ENCODE measurements around the gene FNDC8.
"Not testable (repeated sequence)": the region's sequence is repeated elsewhere in the genome, so short reads cannot be mapped to it uniquely, and the experiment has no call there.

FNDC8 gene

DNA sequence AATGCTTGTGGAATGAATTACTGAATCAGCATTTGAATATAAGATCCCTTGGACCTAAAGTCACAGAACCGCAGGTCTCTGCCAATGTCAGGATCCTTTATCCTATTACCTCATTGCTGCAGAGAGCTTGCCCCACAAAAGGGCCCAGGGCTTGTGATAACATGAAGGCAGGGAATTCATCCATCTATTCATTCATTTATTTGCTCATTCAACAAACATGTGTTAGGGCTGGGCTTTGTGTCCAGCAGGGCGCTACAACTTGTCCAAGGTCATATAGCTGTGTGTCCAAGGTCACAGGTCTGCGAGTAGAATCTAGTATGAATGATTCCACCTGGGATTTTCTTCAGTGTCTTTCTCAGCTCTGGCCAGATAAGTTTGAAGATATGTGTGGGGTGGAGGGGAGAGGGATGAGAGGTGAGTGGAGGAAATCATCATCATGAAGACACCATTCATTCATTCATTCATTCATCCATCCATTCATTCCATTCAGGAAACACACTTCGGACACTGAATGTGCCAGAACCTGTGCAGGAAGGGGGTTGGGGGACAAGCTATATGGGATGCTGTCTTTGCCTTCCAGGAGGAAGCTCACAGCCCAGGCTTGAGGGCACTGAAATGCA is 24.9 kb downstream of the FNDC8 start:
- DNase-seq = no peak

DNA sequence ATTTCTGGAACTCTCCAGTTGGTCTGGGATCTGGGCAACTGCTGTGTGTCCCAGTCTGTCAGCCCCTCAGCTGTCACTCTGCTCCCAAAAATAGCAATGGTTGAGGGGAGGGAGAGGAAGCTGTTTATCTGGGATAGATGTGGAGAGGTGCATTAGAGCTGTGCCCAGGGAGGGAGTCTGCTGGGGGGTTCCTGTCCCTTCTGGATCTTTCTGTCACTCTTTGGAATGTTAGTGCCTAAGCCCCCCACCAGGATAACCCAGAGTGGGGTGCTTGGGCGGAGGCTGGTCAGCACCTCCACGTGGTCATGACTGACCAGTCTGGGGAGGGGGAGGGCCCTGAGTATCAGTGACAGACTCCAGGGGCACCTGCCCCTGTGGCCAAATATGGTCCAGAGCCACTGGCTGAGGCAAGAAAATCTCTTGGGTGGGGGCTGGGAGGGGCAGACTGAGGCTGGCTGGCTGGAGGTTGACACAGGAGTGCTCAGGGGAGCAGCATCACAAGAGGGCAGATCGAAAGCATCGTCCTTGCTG is 26.0 kb downstream of the FNDC8 start, which contains the start of gene UNC45B:
Gene UNC45B, plus strand, starts transcription at position 443 of the 531 bp plus-strand sequence. CDS start 447 bp downstream, outside the sequence.
- DNase-seq = peak; percentile 54

DNA sequence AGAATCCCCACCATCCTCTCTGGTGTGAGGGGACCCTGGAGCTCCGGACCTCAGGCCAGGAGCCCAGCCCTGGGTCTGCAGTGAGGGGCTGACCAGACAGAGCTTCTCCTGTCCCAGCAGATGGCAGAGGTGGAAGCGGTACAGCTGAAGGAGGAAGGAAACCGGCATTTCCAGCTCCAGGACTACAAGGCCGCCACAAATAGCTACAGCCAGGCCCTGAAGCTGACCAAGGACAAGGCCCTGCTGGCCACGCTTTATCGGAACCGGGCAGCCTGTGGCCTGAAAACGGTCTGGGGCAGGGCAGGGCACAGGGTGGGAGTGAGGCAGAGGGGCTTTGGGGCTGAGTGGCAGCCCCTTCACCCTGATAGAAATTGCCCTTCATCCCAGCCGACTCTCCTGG is 26.7 kb downstream of the FNDC8 start:
- no peak for DNase-seq

DNA sequence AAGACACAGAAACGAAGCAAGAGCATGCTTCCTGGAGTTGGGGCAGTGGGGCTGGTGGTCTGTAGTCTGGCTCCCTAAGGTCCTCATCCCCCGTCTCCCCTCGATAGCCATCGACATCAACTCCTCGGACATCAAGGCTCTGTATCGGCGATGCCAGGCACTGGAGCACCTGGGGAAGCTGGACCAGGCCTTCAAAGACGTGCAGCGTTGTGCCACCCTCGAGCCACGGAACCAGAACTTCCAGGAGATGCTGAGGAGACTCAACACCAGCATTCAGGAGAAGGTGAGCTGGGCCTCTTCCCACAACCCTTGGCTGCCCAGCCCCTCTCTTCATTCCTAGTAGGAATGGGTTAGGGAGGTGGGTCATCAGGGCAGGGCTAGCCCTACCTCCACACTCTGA is 28.5 kb downstream of the FNDC8 start:
- DNase-seq = no peak

GRCh38 chr17:35151080-35151479 is 29.7 kb downstream of the FNDC8 start:
- DNase-seq = not testable (repeated sequence)

DNA sequence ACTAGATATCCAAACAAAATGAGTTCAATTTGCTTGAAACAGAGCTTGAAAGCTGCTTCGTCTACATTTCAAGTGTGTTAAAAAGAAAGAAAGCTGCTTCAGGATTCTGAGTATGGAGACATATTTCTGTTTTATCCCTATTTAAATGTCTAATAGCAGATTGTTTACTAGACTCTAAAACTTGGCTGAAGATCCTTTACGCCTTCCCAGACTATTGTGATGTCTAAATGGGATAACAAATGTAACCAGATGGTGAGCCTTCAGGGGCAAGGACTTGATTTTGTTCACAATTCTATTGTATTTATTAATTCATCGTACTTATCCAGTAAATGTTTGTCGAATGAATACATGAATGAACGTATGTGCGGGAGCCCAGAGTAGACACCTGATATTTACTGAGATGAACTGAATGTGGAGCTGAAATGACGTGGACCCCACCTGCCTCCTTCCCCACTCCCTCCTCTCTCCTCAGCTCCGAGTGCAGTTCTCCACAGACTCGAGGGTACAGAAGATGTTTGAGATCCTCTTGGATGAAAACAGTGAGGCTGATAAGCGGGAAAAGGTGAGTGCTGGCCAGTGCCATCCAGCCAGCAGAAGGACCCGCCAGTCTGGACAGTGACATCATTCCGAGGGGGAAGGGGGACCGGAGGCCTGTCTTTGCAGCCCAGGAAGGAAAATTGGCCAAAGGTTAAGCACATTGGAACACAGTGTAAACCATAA is 31.2 kb downstream of the FNDC8 start:
- DNase-seq = no peak

DNA sequence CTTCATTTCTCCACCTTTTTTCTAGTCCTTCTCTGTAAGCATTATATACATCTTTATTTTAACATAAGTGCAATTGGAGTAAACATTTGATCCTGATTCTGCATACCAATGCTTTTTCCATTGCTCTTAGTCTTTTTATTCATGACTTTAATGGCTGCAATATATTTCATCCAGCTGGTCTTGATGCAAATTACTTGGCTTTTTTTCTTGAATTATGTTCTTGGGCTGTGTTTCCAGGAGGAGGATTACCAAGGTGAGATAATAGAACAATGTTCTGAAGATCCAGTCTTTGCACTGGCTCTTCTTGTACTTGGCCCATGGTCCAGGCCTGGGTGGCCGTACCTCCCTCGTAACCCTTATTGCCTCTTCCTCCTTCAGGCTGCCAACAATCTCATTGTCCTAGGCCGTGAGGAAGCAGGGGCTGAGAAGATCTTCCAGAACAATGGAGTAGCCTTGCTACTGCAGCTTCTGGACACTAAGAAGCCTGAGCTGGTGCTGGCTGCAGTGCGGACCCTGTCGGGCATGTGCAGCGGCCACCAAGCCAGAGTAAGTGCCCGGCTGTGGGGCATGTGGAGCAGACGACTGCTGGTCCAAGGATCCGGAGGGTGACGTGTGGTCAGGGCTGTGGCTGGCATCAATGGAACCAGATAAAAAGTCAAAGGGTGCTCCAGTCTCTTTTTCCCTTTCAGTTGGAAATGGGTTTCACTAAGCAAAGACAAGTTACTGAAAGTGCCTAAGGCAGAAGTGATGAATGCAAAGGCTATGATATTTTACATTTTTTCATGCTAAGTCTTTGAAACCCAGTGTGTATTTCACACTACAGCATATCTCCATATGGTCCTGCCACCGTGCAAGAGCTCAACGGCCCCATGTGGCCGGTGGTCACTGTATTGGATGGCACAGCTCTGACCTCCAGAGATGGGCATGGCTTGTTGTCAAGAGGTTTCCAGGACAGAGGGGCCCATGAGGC is 33.1 kb downstream of the FNDC8 start:
- DNase-seq = no peak

GRCh38 chr17:35155246-35155645 is 33.8 kb downstream of the FNDC8 start:
- no peak for DNase-seq

DNA sequence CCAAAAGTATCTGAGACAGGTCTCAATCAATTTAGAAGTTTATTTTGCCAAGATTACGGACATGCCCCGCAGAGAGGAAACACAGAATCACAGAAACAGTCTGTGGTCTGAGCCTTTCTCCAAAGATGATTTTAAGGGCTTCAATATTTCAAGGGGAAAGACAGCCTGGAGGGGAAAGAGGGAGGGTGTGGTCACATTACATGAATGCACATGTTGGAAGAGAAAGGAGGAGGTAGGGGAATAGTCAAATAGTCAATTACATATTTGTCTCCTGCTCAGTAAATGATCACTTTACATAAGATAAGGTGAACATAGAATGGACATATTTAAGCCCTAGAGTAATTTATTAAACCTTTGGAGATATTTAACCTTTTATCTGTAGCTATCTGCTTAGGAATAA is 38.5 kb downstream of the FNDC8 start:
- no peak for DNase-seq

- no peak for DNase-seq
Observed at GRCh38 chr17:35160354-35161201, 39.2 kb downstream of the FNDC8 start.

DNA sequence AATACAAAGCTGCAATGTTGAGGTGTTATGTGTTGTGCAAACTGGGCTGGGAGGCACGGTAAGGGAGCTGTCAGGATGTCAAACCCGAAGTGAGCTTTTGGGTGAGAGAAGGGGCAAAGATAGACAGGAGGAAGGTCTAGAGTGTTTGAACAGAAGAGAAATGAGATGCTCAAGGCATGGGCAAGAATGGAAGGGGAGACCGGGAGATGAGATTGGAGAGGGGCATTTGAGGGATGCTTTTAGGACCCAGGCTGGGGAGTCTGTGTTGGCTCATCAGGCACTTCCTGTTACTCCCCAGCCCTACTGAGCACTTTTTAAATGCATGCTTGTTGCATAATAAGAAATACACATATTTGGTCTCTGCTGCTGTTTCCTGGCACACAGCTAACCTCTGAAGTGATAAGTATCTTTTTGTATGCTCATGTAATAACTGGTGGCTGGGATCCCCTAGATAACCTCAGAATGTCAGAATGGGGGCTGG is 39.9 kb downstream of the FNDC8 start:
- no peak for DNase-seq

DNA sequence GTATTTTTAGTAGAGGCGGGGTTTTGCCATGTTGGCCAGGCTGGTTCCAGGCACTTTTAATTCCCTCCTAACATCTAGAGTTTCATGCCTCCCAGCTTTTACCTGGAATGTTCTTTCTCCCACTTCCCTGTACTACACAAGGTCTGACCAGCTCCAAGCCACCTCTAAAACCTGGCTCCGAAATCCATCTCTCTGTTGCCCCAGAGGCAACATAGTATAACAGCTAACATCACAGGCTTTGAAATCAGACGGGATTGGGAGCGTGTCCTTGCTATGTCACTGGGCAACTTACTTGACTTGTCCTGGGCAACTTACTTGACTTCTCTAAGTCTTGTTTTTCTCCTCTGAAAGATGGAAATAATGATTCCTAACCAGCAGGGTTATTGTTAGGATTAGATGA is 41.3 kb downstream of the FNDC8 start:
- DNase-seq = no peak

DNA sequence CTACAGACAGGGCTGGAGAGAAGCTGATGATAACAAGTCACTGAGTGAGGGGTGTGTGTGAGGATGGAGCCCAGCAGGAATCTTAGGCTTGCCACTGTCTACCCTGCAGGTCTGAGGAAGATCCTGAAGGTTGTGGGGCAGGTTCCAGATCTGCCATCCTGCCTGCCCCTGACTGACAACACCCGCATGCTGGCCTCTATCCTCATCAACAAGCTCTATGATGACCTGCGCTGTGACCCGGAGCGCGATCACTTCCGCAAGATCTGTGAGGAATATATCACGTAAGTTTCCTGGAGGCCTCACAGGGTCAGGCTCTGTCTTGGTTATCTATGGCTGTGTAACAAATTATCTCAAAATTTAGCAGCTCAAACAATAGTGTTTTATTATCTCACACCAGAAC is 42.5 kb downstream of the FNDC8 start:
- no peak for DNase-seq

GRCh38 chr17:35164716-35165115 is 43.3 kb downstream of the FNDC8 start:
- DNase-seq = no peak

DNA sequence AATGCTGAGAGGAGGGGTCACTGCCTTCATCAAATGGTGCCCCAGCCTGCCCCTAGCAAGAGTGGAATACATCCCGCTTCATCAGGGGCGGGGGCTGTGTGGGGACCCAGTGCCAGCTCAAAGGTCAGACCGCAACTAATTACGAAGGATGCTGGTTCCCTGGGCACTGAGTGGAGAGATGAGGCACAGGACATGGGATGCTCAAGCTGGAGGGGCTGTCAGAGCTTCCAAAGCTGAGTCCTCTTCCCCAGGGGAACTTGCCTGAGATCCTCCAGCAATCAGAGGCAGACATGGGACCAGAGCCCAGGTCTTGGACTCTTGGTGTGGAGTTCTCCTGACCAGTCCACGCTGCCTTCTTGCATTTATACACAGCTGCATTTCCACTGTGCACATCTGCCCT is 45.1 kb downstream of the FNDC8 start:
- DNase-seq = no peak

GRCh38 chr17:35167046-35167445 is 45.6 kb downstream of the FNDC8 start:
- DNase-seq = no peak

GRCh38 chr17:35167666-35168065 is 46.3 kb downstream of the FNDC8 start:
- DNase-seq = no peak

DNA sequence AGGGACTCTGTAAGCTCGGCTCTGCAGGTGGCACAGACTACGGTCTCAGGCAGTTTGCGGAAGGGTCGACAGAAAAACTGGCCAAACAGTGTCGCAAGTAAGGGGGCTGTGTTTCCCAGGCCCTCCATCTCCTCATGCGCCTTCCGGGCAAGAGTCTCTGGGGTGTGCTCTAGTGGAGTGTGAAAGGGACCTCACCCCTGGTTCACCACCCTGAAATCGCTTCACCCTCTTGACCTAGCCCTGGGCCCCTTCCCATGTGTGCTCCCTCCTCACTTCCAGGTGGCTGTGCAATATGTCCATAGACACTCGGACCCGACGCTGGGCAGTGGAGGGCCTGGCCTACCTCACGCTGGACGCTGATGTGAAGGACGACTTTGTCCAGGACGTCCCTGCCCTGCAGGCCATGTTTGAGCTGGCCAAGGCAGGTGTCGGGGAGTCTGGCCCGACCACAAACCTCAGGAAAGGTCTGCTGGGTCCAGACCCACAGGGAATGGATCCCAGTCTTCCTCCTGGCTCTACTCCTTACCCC is 48.5 kb downstream of the FNDC8 start:
- no peak for DNase-seq

GRCh38 chr17:35170968-35171771 is 49.8 kb downstream of the FNDC8 start:
- DNase-seq = no peak

DNA sequence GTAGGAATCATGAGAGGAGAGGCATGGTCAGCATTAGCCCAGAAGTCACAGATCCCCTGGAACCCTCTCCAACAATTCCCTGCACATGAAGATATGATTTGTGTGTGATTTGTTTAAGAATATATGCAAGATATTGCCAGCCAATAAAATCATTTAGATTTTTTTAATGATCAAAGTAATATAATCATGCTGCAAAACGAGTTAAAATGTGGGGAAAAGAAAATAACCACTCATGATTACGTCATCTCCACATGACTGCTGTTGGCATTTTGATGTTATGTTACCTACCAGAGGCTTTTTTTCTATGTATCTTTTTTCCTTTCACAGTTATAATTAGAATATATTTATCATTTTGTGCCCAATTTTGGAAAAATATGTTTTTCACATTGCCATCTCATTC is 50.4 kb downstream of the FNDC8 start:
- DNase-seq = no peak

DNA sequence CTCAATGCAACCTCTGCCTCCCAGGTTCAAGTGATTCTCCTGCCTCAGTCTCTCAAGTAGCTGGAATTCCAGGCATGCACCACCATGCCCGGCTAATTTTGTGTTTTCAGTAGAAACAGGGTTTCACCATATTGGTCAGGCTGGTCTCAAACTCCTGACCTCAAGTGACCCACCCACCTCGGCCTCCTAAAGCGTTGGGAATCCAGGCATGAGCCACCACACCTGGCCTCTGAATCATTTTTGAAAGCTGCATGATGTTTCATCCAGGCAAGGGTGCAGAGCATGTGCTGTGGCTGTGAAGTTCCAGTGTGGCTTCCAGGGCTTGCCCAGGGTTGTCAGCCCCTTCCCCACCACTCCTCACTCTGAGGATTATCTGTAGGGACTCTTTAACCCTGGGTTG is 50.9 kb downstream of the FNDC8 start:
- DNase-seq = not testable (repeated sequence)

Data from right forelimb (tissue), 1 donor.